Daoy (cell line): ENCODE results near the gene BEST4. TPM values are rescaled to one million over a fixed set of nuclear protein-coding genes. Genes with fewer than 3 reads are reported as not detected.
A peak's percentile ranks its signal among the peaks of the same experiment; 100 is the strongest.
"Not testable (repeated sequence)": the region's sequence is repeated elsewhere in the genome, so short reads cannot be mapped to it uniquely, and the experiment has no call there.

Source experiments
- DNase-seq: peaks from one replicate; pipeline ENCODE4 v3.0.0-alpha.2; 2015; ENCODE audit warnings: low read depth
- total RNA-seq: library from RNA; depleted of rRNA; stranded (reverse); fragments of >200 nt; shearing (Covaris generic); gene quantifications from 2 replicates; pipeline ENCODE4 v1.2.3, GENCODE V29; 2014

Gene BEST4
- total RNA-seq, 1 experiment from 2014 or later = not detected

- DNase-seq = peak; percentile 97
These were observed 31.8 kb upstream of the BEST4 start for GRCh38 chr1:44819608-44820327.

DNA sequence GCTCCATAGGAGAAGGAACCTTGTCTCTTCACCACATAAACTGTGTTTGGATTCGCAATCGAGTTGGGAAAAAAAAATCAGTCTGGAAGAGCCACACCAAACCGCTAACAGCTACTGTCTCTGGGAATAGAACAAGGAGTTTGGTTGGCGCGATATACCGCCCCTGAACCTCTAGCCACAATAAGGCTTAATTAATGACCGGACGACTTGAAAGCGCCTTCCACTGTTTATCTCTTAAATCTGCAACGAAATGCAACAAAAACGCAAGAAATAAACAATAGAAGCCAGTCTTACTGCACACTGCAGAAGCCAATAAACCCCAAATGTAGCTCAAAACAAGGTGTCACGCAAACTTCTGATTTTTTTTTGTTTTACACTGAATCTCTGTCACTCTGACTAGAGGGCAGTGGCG is 31.2 kb upstream of the BEST4 start:
- DNase-seq = no peak

DNA sequence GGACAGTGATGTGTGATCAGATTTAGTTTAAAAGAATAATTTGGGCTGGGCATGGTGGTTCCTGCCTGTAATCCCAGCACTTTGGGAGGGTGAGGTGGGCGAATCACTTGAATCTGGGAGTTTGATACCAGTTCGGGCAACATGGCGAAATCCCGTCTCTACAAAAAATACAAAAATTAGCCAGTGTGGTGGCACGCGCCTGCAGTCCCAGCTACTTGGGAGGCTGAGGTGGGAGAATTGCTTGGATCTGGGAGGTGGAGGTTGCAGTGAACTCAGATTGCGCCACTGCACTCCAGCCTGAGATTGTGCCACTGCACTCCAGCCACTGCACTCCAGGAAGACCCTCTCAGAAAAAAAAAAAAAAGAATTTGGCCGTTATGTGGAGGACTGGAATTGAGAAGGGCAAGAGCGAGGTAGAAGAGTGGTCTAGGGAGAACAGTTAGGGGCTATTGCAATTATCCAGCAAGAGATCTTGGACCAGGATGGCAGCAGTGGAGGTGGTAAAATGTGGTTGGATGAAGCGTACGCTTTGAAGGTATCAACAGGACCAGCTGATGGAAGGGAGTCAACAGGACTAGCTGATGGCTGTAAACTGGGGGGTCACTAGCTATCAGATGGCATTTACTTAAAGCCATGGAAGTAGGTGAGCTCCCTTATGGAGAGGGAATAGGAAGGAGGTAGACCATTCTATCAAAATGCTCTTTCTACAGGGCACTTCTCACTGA is 30.0 kb upstream of the BEST4 start:
- DNase-seq = no peak

DNA sequence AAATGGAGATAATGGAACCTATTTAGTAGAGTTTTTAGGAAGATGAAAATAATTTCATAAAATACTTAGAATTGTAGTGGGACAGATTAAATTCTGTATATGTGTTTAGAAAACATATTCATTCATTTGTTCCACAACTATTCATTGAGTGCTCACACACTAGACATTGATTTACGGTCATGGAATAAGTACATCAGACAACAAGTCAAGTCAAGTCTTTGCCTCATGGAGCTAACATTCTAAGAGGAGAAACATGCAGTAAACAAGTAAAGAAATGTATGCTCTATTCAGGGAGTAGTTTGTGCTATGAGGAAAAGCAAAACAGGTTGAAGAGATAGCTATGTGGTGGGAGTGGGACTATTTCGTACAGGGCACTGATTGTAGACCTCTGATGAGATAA is 29.3 kb upstream of the BEST4 start:
- no peak for DNase-seq

- not testable (repeated sequence) for DNase-seq
These were observed 28.0 kb upstream of the BEST4 start for GRCh38 chr1:44815926-44816325.

GRCh38 chr1:44812822-44813543 is 25.0 kb upstream of the BEST4 start:
- DNase-seq = no peak

DNA sequence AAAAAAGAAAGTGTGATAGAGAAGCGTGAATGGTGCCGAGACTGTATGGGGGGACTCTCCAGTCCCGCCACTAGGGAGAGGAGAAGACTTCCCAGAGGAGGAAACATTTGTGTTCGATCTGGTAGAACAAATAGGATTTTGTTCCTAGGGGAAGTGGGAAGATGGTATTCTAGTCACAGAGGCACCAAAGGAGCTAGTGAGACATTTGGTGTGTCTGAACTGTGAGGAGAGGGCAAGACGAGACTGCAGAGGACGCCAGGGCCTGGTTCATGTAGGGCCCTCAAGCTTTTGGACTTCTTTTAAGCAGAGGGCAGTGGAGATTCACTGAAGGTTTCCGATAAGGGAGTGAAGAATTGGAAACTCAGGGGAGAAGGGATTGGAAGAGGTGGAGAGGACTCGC is 23.3 kb upstream of the BEST4 start:
- no peak for DNase-seq

DNA sequence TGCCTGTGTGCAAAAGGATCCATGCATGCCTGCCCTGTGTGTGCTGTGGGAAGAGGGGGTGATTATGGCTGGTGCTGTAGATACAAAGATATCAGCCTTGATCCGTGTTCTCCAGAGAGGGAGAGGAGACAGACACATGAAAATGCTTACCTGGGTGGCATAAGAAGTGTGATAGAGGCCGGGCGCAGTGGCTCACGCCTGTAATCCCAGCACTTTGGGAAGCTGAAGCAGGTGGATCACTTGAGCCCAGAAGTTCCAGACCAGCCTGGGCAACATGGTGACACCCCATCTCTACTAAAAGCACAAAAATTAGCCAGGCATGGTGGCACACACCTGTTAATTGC is 22.8 kb upstream of the BEST4 start:
- not testable (repeated sequence) for DNase-seq

DNA sequence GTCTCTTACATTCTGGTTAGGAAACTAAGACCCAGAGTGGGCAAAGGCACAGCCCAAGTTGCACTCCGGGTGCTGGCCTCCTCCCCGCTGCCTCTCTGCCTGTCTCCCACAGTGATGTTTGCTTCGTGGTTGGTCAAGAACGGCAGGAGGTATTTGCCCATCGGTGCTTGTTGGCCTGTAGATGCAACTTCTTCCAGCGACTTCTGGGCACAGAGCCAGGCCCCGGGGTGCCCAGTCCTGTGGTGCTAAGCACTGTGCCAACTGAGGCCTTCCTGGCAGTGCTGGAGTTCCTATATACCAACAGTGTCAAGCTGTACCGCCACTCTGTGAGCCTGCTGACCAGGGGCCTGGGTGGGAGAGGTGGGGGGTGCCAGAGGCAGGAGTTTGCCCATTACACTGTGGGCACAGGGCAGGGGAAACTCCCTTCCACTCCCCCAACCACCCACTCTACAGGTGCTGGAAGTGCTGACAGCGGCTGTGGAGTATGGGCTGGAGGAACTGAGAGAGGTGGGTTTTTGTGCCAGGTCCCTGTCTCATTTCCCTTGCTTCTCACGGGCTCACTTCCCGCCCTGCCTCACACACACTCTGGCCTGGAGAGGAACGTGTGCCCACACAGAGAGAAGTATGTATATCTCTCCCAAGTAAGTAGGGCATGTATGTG is 22.3 kb upstream of the BEST4 start:
- peak; percentile 74 for DNase-seq

GRCh38 chr1:44808938-44809917 is 21.3 kb upstream of the BEST4 start:
- peak; percentile 71 for DNase-seq

DNA sequence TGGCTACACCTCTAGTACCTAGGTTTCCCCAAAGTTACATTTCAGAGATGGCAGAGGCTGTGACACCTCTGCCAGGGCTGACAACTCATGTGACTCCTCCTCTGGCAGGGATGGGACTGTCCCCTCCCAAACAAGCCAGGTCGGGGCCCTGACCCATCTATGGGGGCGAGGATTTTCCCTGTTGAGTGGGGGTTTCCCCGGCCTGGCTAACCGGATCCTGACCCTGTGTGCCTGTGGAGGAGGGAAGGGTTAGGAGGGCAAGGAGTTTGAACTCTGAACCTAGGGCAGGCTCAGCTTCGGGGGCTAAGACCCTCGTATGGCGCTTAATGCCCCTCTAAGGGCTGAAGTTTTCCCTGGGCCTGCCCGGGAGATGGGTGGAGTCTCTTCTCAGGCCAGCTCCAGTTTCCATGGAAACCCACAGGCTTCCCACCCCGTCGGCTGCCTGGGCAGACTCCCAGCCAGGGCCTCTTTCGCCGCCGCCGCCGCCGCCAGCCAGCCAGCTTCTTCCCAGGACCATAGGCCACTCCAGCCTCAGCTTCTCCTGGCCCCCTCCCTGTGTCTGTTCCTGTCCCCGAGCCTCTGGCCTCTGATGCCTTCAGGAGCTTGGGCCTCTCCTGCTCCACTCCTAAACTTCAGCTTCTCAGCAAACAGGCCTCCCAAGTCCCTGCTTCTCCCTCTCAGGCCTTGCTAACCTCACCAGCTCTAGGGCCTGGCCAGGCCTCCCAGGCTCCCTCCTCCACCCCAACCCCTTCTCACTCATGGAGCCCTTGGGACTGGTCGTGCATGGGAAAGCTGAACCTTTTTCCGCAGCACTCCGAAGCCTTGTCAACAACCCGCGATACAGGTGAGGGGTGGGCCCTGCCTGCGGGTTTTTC is 20.3 kb upstream of the BEST4 start, which contains the start of gene BTBD19:
Gene BTBD19 (plus strand): TSS at position 461 of the 875 bp plus-strand sequence. CDS start 298 bp downstream, at position 759.
- DNase-seq = peak; percentile 90

DNA sequence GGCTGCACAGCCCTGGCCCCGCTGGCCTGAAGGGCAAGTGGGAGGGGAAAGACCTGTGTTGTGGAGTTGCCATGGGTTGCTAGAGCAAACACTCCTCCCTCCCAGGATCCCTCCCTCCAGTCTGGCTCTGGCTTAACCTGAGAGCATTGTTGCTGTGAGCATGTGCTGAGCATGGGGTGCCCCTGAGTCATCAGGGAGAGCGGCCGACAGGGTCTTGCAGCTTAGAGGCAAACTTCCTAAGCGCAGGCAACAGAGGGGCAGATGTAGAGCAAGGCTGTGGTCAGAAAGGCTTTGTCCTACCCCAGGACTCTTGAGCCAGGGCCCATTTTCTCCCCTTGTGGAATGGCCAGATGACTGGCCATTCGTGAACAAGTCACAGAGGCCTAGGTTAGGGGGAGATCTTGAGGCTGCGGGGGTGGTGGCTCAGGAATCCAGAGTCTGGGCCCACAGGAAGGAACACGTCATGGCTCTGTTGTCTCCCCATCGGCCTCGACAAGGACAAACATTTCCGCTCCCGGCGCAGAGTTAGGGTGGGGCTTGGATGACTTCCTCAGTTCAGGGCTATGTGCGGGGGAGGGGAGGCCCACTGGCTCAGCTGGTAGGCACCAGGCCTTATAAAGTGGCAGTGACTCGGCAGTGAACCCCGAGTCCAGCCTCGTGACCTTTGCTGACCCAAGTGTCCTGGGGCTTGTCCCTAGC is 19.5 kb upstream of the BEST4 start:
- DNase-seq = peak; percentile 99

- DNase-seq = no peak
These were observed 18.9 kb upstream of the BEST4 start, which contains the start of gene DYNLT4 for GRCh38 chr1:44806704-44807363. DYNLT4 (minus strand) TSS chr1:44807351; CDS start chr1:44806668, 683 bp downstream.

GRCh38 chr1:44806025-44806703 is 18.2 kb upstream of the BEST4 start:
- DNase-seq = no peak

DNA sequence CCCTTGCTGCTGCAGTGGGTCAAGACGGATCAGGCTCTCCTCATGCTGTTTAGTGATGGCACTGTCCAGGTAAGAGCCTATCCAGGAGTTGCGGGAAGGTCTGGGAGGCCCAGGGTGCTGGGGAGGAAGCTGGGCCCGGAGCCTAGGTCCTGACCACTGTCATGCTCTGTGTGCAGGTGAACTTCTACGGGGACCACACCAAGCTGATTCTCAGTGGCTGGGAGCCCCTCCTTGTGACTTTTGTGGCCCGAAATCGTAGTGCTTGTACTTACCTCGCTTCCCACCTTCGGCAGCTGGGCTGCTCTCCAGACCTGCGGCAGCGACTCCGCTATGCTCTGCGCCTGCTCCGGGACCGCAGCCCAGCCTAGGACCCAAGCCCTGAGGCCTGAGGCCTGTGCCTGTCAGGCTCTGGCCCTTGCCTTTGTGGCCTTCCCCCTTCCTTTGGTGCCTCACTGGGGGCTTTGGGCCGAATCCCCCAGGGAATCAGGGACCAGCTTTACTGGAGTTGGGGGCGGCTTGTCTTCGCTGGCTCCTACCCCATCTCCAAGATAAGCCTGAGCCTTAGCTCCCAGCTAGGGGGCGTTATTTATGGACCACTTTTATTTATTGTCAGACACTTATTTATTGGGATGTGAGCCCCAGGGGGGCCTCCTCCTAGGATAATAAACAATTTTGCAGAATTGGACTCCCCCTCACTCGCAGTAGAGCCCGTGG is 17.5 kb upstream of the BEST4 start:
- no peak for DNase-seq

DNA sequence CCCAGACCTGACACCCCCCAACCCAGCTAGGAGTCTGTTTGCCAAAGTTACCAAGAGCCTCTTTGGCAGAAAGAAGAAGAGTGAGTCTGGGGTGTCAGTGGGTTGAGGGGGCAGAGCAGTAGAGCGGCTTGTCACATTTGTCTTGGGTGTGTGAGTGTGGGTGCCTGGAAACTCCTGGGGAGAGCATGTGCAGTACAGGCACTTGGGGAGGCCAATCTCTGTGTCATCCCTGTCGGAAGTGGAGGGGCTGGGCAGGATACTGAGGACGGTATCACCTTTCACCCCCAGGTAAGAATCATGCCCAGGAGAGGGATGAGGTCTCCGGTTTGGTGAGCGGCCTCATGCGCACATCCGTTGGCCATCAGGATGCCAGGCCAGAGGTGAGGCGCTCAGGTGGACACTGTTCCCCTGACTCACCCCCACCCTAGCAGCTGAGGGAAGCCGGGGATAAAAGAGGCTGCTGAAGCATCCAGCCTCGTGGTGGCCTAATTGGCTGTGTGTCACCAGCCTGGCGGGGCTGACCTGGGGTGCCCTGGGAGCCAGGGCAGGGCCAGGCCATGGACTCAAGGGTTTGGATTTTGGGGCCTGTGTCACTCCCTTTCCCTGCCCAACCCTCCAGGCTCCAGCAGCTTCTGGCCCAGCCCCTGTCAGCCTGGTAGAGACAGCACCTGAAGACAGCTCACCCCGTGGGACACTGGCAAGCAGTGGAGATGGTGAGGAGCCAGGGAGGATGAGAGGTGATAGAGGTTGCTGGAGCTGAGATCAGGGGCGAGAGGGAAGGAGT is 15.5 kb upstream of the BEST4 start:
- DNase-seq = no peak

GRCh38 chr1:44803062-44803311 is 15.0 kb upstream of the BEST4 start:
- DNase-seq = no peak
